ENCODE measurements around the gene ACER2.

- TF ChIP-seq CTCF (IDR thresholded peaks at IDR 0.05): no peak
- TF ChIP-seq ZFX (IDR thresholded peaks at IDR 0.05; ENCODE audit: borderline replicate concordance): no peak
Measured at GRCh38 chr9:19397845-19398244, 11.0 kb upstream of the ACER2 start.

Measured in 22Rv1 (cell line).